ENCODE measurements around the gene MED13. TPM values are rescaled to one million over a fixed set of nuclear protein-coding genes. Genes with fewer than 3 reads are reported as not detected.

MED13 gene
- total and polyA plus RNA-seq, 7 donors, result 9.0 to 60.7 (median 46.0) TPM

- Histone ChIP-seq H3K27ac (no peak overlapping the region), H3K4me3 (no peak overlapping the region), H3K27me3 (no peaks in the 10 kb centered on the region), H3K4me1 (peaks cover 0 to 11% (median 3%) of the 10 kb centered on the region in 4 donors), H3K9me3 (no peaks in the 10 kb centered on the region), H3K36me3 (no peaks in the 10 kb centered on the region)
- WGBS, 2 donors, result 90 to 97% methylated on average over 9 of the region's 9 CpGs
- intact Hi-C loops (cut with DNase I), result no loop called here
- TF ChIP-seq CTCF (IDR thresholded peaks at IDR 0.05) (no peak), POLR2AphosphoS5 (IDR thresholded peaks at IDR 0.05) (no peak)
- no peak for DNase-seq
Observed at GRCh38 chr17:62090868-62091267, 25.8 kb upstream of the MED13 start.

GRCh38 chr17:62090021-62090824 is 25.1 kb upstream of the MED13 start:
- no peak for TF ChIP-seq CTCF (IDR thresholded peaks at IDR 0.05)
- no peak for TF ChIP-seq POLR2AphosphoS5 (IDR thresholded peaks at IDR 0.05)
- TF ChIP-seq POLR2A (IDR thresholded peaks at IDR 0.05), result no peak
- TF ChIP-seq EP300 (IDR thresholded peaks at IDR 0.05), result no peak
- H3K27ac ChIP-seq, result no peak overlapping the region
- H3K4me3 ChIP-seq, result no peak overlapping the region
- peaks cover 0 to 11% (median 3%) of the 10 kb centered on the region in 4 donors for H3K4me1 ChIP-seq
- intact Hi-C loops (cut with DNase I), result no loop called here
- H3K9me3 ChIP-seq, result no peaks in the 10 kb centered on the region
- H3K27me3 ChIP-seq, result no peaks in the 10 kb centered on the region
- no peaks in the 10 kb centered on the region for H3K36me3 ChIP-seq
- 84 to 92% methylated on average over 7 of the region's 7 CpGs for WGBS, 2 donors
- DNase-seq, result no peak

GRCh38 chr17:62089334-62089733 is 24.3 kb upstream of the MED13 start:
- Histone ChIP-seq H3K27me3 (no peaks in the 10 kb centered on the region), H3K4me3 (no peak overlapping the region), H3K9me3 (no peaks in the 10 kb centered on the region), H3K4me1 (peaks cover 0 to 11% (median 3%) of the 10 kb centered on the region in 4 donors), H3K27ac (no peak overlapping the region), H3K36me3 (no peaks in the 10 kb centered on the region)
- WGBS, 2 donors, result 93 to 95% methylated on average over 3 of the region's 3 CpGs
- no peak for TF ChIP-seq POLR2A (IDR thresholded peaks at IDR 0.05)
- no peak for TF ChIP-seq EP300 (IDR thresholded peaks at IDR 0.05)
- no peak for TF ChIP-seq POLR2AphosphoS5 (IDR thresholded peaks at IDR 0.05)
- no peak for TF ChIP-seq CTCF (IDR thresholded peaks at IDR 0.05)
- no peak for DNase-seq
- intact Hi-C loops (cut with DNase I), result no loop called here

GRCh38 chr17:62086737-62087136 is 21.7 kb upstream of the MED13 start:
- Histone ChIP-seq H3K36me3 (no peaks in the 10 kb centered on the region), H3K9me3 (no peaks in the 10 kb centered on the region), H3K27me3 (no peaks in the 10 kb centered on the region), H3K4me3 (no peak overlapping the region), H3K4me1 (no peaks in the 10 kb centered on the region), H3K27ac (no peak overlapping the region)
- no peak for TF ChIP-seq POLR2A (IDR thresholded peaks at IDR 0.05)
- no peak for TF ChIP-seq POLR2AphosphoS5 (IDR thresholded peaks at IDR 0.05)
- no peak for TF ChIP-seq EP300 (IDR thresholded peaks at IDR 0.05)
- TF ChIP-seq CTCF (IDR thresholded peaks at IDR 0.05), result no peak
- DNase-seq, result no peak
- 95 to 96% methylated on average over 2 of the region's 2 CpGs for WGBS, 2 donors
- intact Hi-C loops (cut with DNase I), result no loop called here

Measured in sigmoid colon (tissue), 7 donors.